CD14-positive monocyte (primary cell): Measurements from ENCODE around the gene CABP2. TPM values are rescaled to one million over a fixed set of nuclear protein-coding genes. Genes with fewer than 3 reads are reported as not detected.

Experiments
- DNase-seq, 3 donors: peaks; one replicate each; pipeline ENCODE4 v3.0.0-alpha.2; 2011 to 2022
- H2AFZ ChIP-seq: 2 replicates; pipeline ENCODE4 v1.6.0; 2012; ENCODE audit warnings: mild to moderate bottlenecking, low read depth, low read length, inconsistent platforms; ENCODE audit not compliant: insufficient read depth, poor library complexity, severe bottlenecking
- H3K27ac ChIP-seq, 2 donors: 1 replicate in 1 of 2; 2 replicates in 1 of 2; pipeline ENCODE4 v1.5.1; 2012 to 2013; ENCODE audit warnings: low read length in 2 of 2, control low read depth in 1 of 2, inconsistent platforms in 1 of 2, low read depth in 1 of 2, mild to moderate bottlenecking in 1 of 2
- H3K27me3 ChIP-seq, 2 donors: one replicate each; pipeline versions ENCODE4 v1.6.0 to v1.6.1; 2011 to 2013; ENCODE audit warnings: low read length in 2 of 2; ENCODE audit not compliant: control insufficient read depth in 2 of 2, insufficient read depth in 2 of 2
- H3K36me3 ChIP-seq, 2 donors: replicated peaks in 1 of 2; 1 replicate in 1 of 2; 2 replicates in 1 of 2; pipeline versions ENCODE4 v1.5.1 to v1.6.1; 2012 to 2013; ENCODE audit warnings: low read length in 2 of 2, control low read depth in 1 of 2, inconsistent platforms in 1 of 2, mild to moderate bottlenecking in 1 of 2; ENCODE audit not compliant: insufficient read depth in 2 of 2, control insufficient read depth in 1 of 2
- H3K4me1 ChIP-seq, 2 donors: 1 replicate in 1 of 2; 2 replicates in 1 of 2; pipeline versions ENCODE4 v1.5.1 to v1.6.1; 2012 to 2013; ENCODE audit warnings: low read length in 2 of 2, control low read depth in 1 of 2, inconsistent platforms in 1 of 2, mild to moderate bottlenecking in 1 of 2, moderate library complexity in 1 of 2; ENCODE audit not compliant: insufficient read depth in 2 of 2, control insufficient read depth in 1 of 2
- H3K4me2 ChIP-seq: replicated peaks from 2 replicates; pipeline ENCODE3; 2012; ENCODE audit warnings: low read length, moderate library complexity, mild to moderate bottlenecking; ENCODE audit not compliant: poor library complexity, severe bottlenecking; ENCODE audit errors: extremely low read depth
- H3K4me3 ChIP-seq, 3 experiments: fragments of 200-600 bp in 1 of 3; sonication (generic) in 1 of 3; replicated peaks in 1 of 3; 1 replicate in 2 of 3; 2 replicates in 1 of 3; pipeline ENCODE4 v1.5.1; 2011 to 2013; ENCODE audit warnings: low read length in 3 of 3, mild to moderate bottlenecking in 3 of 3, control low read depth in 2 of 3, low read depth in 2 of 3, inconsistent platforms in 1 of 3, moderate library complexity in 1 of 3
- H3K79me2 ChIP-seq: 2 replicates; pipeline ENCODE4 v1.6.0; 2012; ENCODE audit warnings: mild to moderate bottlenecking, control low read depth, inconsistent platforms, low read length, moderate library complexity; ENCODE audit not compliant: insufficient read depth
- H3K9ac ChIP-seq: 2 replicates; pipeline ENCODE4 v1.6.0; 2017; ENCODE audit warnings: low read length, mild to moderate bottlenecking; ENCODE audit not compliant: insufficient read depth, poor library complexity, severe bottlenecking
- H3K9me3 ChIP-seq, 2 donors: replicated peaks in 1 of 2; 1 replicate in 1 of 2; 2 replicates in 1 of 2; pipeline versions ENCODE4 v1.5.1 to v1.6.1; 2012 to 2013; ENCODE audit warnings: low read length in 2 of 2, control low read depth in 1 of 2; ENCODE audit not compliant: control insufficient read depth in 1 of 2, insufficient read depth in 1 of 2
- H4K20me1 ChIP-seq: 2 replicates; pipeline ENCODE4 v1.6.0; 2012; ENCODE audit warnings: mild to moderate bottlenecking, low read length, control low read depth, moderate library complexity; ENCODE audit not compliant: insufficient read depth
- H3K27ac Mint-ChIP-seq, 7 donors: one replicate each; pipeline ENCODE4 v1.8.0; 2020; ENCODE audit warnings: mild to moderate bottlenecking in 7 of 7, mixed read lengths in 7 of 7, moderate library complexity in 6 of 7, inconsistent platforms in 2 of 7
- H3K27me3 Mint-ChIP-seq, 3 donors: one replicate each; pipeline ENCODE4 v1.8.0; 2021 to 2022; ENCODE audit warnings: low read depth in 3 of 3, mild to moderate bottlenecking in 3 of 3, mixed read lengths in 3 of 3, moderate library complexity in 3 of 3, inconsistent platforms in 1 of 3
- H3K36me3 Mint-ChIP-seq, 2 donors: one replicate each; pipeline ENCODE4 v1.8.0; 2020; ENCODE audit warnings: mixed read lengths in 2 of 2, inconsistent platforms in 1 of 2, mild to moderate bottlenecking in 1 of 2
- H3K4me1 Mint-ChIP-seq: one replicate; pipeline ENCODE4 v1.8.0; 2020; ENCODE audit warnings: mild to moderate bottlenecking, mixed read lengths
- H3K4me3 Mint-ChIP-seq, 2 donors: one replicate each; pipeline ENCODE4 v1.8.0; 2020; ENCODE audit warnings: mild to moderate bottlenecking in 2 of 2, mixed read lengths in 2 of 2, moderate library complexity in 1 of 2
- H3K9me3 Mint-ChIP-seq, 7 donors: one replicate each; pipeline ENCODE4 v1.8.0; 2020 to 2022; ENCODE audit warnings: mixed read lengths in 7 of 7, mild to moderate bottlenecking in 6 of 7, moderate library complexity in 6 of 7, inconsistent platforms in 2 of 7
- CTCF ChIP-seq: fragments of 200-600 bp; IDR thresholded peaks from one replicate; pipeline ENCODE4 v1.8.0; 2022; ENCODE audit warnings: antibody characterized with exemption, mild to moderate bottlenecking
- WGBS: methylation state at CpG from one replicate; pipeline ENCODE4 v1.1.5; 2013; ENCODE audit warnings: missing lambda C conversion rate; ENCODE audit not compliant: insufficient coverage; 5-methylcytosine and 5-hydroxymethylcytosine counted together
- intact Hi-C, 2 donors: fragments of 100-400 bp; cut with micrococcal nuclease; formaldehyde crosslinking; loops; one replicate each; pipeline versions ENCODE4 v1.15.0 to v1.15.1; 2023
- polyA plus RNA-seq, 3 donors: library from polyadenylated mRNA; depleted of rRNA in 1 of 3; unstranded in 2 of 3; stranded (reverse) in 1 of 3; fragments of 300-500 nt in 2 of 3; fragments of >200 nt in 1 of 3; fragmentation: Illumina TruSeq in 2 of 3; gene quantifications; 1 replicate in 2 of 3; 2 replicates in 1 of 3; pipeline ENCODE4 v1.2.3, GENCODE V29; 2012 to 2021

Gene CABP2
- polyA plus RNA-seq, 3 donors = not detected

- no CpG with 5 or more reads among the region's 4 CpGs for WGBS
- intact Hi-C loops = no loop called here
- no peaks in the 10 kb centered on the region for H3K36me3 ChIP-seq
- no peaks in the 10 kb centered on the region for H3K4me1 ChIP-seq
- no peaks in the 10 kb centered on the region for H3K36me3 Mint-ChIP-seq
- H3K9me3 ChIP-seq = peaks cover 8% of the 10 kb centered on the region in 2 donors
- H3K4me1 Mint-ChIP-seq = no peaks in the 10 kb centered on the region
- no peak overlapping the region for H2AFZ ChIP-seq
- no peak overlapping the region for H3K4me3 Mint-ChIP-seq
- peaks cover 2 to 19% (median 14%) of the 10 kb centered on the region in 7 donors for H3K9me3 Mint-ChIP-seq
- H3K27ac Mint-ChIP-seq = no peak overlapping the region
- H3K79me2 ChIP-seq = no peaks in the 10 kb centered on the region
- TF ChIP-seq CTCF = no peak
- H3K27ac ChIP-seq = no peak overlapping the region
- no peak for DNase-seq
- no peak overlapping the region for H3K9ac ChIP-seq
- H3K27me3 Mint-ChIP-seq = peaks cover 0 to 5% (median 3%) of the 10 kb centered on the region in 3 donors
- no peaks in the 10 kb centered on the region for H4K20me1 ChIP-seq
- H3K4me3 ChIP-seq = no peak overlapping the region
- H3K4me2 ChIP-seq = no peak overlapping the region
- peaks cover 0 to under 1% of the 10 kb centered on the region in 2 donors for H3K27me3 ChIP-seq
Observed at GRCh38 chr11:67539550-67539949, 16.3 kb upstream of the CABP2 start.

GRCh38 chr11:67538823-67539505, 15.7 kb upstream of the CABP2 start:
- H3K4me3 Mint-ChIP-seq = no peak overlapping the region
- no peak overlapping the region for H3K27ac Mint-ChIP-seq
- Histone ChIP-seq H3K27ac (no peak overlapping the region), H3K4me1 (no peaks in the 10 kb centered on the region), H2AFZ (no peak overlapping the region), H3K36me3 (no peaks in the 10 kb centered on the region), H3K27me3 (peaks cover 0 to 2% of the 10 kb centered on the region in 2 donors), H3K9ac (no peak overlapping the region), H3K4me3 (no peak overlapping the region), H3K79me2 (no peaks in the 10 kb centered on the region), H3K9me3 (peaks cover 10 to 14% of the 10 kb centered on the region in 2 donors), H3K4me2 (no peak overlapping the region), H4K20me1 (no peaks in the 10 kb centered on the region)
- H3K36me3 Mint-ChIP-seq = no peaks in the 10 kb centered on the region
- no peak for TF ChIP-seq CTCF
- DNase-seq = no peak
- 93% methylated on average over 5 of the region's 10 CpGs for WGBS
- H3K4me1 Mint-ChIP-seq = no peaks in the 10 kb centered on the region
- peaks cover 0 to 5% (median 3%) of the 10 kb centered on the region in 3 donors for H3K27me3 Mint-ChIP-seq
- intact Hi-C loops = no loop called here
- H3K9me3 Mint-ChIP-seq = peaks cover 6 to 23% (median 18%) of the 10 kb centered on the region in 7 donors
